Measurements from ENCODE around the gene MDM2. TPM values are rescaled to one million over a fixed set of nuclear protein-coding genes. Genes with fewer than 3 reads are reported as not detected.

The MDM2 gene
- polyA plus RNA-seq, 4 donors = 49.3 to 77.0 (median 62.5) TPM

DNA sequence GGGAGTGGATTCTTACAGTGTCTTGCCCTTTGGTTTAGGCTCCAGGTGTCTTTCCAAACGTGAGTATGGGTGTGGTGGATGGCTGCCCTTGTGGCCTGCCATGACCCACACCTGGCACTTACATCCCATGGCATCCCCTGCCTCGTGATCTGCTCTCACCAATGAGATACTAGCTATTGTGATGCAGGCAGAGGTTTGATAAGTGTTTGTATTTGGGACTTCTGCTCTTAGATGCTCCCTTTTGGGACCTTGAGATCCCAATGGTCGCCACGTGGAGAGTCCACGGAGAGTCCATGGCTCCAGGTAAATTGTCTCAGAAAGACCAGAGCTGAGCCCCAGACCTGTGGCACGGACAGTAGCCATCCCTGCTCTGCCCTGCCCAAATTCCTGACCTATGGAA is 62.5 kb downstream of the MDM2 start:
- no peak for DNase-seq (ENCODE audit: low read depth in 4 of 4, low spot score in 3 of 4)

DNA sequence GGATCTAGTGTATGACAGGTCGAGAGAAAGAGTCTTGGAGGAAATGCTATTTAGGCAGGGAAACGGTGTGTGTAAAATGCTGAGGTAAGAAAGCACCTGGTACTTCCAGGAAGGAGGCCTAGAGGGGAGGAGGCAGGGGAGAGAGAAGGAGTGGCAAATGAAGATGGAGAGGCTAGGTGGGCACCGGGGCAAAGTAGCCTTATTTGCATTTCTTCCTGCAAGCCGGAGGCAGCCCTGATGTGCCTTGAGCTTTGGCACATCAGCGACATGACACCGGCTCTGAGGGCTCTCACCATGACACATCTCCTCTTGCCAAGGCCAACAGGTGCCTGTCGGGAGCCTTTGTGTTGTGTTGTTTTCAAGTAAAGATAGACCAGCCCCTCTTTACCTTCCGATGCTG is 63.4 kb downstream of the MDM2 start:
- no peak for DNase-seq (ENCODE audit: low read depth in 4 of 4, low spot score in 3 of 4)

DNA sequence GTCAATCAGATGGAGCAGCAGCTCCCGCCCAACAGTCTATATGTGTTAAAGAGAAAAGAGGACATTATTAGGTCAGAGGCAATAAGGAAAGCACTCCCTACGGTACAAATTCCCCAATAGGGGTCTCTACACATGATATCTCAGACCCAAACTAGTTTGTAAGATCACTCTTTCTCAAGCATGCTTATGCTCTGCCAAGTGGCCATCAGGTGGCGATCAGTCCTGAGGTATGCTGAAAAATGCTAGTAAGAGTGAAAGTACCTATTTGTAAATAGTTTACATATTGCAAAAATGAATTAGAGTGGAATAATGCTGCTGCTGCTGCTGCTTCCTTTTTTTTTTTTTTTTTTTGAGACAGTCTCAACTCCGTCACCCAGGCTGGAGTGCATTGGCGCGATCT is 63.9 kb downstream of the MDM2 start:
- DNase-seq (ENCODE audit: low read depth in 4 of 4, low spot score in 3 of 4) = peak in 1 of 4 donors; percentile 3

DNA sequence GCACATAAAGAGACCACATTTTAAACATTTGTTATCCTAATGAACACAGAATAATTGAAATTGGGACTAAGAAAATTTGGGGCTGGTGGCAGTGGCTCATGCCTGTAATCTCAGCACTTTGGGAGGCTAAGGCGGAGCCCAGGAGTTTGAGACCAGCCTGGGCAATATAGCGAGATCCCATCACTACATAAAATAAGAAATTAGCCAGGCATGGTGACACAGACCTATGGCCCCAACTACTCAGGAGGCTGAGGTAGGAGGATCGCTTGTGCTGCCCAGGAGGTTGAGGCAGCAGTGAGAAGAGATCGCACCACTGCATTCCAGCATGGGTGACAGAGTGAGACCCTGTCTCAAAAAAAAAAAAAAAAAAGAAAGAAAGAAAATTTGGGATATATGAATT is 65.3 kb downstream of the MDM2 start:
- no peak for DNase-seq (ENCODE audit: low read depth in 4 of 4, low spot score in 3 of 4)

DNA sequence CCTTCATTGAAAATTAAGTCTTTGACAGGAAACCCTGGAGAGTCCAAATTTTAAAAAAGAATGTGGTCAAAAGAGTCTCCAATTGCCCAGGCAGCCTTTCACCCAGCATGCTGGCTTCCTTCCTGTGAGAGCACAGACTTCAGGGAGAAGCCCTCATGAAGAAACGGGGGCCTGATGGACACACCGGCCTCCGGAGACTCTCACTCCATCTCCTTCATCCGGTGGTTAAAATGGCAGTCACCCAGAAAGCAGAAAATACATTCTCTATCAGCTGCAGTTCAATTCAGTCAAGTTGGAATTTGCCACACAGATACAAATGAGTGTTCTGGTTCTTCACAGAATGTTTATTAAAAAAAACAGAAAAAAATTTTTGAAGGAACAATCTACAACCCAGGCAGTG is 68.5 kb downstream of the MDM2 start:
- DNase-seq (ENCODE audit: low read depth in 4 of 4, low spot score in 3 of 4) = no peak

DNA sequence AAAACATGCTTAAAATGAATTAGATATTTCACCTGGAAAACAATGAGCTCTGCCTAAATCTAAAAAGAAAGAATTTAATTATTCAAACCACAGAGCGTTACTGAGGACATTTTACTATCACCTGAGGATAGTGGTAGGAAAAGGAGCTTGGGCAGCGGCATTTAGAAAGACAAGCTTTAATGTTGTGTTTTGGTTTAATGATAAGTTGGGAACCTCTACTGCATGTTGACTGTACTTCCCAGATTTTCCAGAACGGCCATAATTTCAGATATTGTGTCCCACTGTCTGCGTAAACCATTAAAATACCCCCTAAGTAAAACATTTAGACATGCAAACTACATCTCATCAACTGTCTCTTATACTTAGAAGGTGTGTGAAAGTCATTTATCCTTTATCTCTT is 69.6 kb downstream of the MDM2 start:
- no peak for DNase-seq (ENCODE audit: low read depth in 4 of 4, low spot score in 3 of 4)

DNA sequence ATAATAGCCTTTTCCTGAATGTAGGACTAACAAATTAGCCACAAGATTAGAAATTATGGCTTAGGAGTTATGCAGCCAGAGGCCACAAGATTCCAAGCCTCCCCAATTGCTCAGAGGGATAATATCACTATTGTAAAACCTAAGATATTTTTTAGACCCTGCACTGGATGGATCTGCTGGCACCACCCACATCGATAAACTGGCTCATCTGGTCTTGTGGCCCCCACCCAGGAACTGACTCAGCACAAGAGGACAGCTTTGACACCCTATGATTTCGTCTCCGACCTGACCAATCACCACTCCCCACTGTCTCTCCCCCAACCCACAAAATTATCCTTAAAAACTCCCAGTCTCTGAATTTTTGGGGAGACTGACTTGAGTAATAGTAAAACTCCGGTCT is 70.3 kb downstream of the MDM2 start:
- DNase-seq (ENCODE audit: low read depth in 4 of 4, low spot score in 3 of 4) = no peak

DNA sequence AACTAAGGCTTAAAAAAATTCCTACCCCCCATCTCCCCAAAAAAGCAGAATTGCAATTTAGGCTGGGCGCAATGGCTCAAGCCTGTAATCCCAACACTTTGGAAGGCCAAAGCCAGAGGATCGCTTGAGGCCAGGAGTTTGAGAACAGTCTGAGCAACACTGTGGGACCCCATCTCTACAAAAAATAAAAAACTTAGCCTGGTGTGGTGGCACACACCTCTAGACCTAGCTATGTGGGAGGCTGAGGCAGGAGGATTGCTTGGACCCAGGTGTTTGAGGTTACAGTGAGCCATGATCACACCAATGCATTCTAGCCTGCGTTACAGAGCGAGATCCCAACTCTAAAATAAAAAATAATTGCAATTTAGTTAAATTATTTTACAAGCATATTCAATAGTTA is 70.9 kb downstream of the MDM2 start:
- DNase-seq (ENCODE audit: low read depth in 4 of 4, low spot score in 3 of 4) = no peak

DNA sequence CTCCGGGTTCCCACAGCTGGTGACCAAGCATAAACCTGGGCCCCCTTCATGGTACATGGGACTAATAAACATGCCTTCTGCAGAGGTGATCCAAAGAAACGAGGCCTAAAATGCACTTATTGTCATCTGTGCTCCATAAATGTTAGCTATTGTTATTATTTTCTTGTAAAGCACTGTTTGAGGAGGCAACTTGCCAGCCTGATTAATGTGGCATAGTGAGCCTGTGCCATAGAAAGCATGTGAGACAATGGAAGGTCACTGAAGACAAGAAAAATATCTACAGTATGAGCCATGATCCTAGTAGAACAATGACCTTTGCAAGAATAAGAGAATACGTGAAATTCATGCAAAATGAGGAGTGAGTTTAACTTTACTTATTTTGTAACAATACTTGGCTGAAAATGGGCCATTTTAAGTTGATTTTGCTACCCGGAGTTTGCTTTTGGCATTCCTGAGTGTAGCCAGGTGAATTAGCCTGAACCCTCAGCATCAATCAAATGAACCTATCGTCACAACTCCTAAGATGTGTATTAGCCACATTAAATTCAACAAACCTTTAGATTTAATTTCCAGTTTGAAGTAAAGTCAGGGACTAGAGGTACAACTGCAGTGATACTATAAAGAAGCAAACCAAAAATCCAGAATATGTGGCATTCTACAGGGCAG is 72.8 kb downstream of the MDM2 start:
- no peak for DNase-seq (ENCODE audit: low read depth in 4 of 4, low spot score in 3 of 4)

DNA sequence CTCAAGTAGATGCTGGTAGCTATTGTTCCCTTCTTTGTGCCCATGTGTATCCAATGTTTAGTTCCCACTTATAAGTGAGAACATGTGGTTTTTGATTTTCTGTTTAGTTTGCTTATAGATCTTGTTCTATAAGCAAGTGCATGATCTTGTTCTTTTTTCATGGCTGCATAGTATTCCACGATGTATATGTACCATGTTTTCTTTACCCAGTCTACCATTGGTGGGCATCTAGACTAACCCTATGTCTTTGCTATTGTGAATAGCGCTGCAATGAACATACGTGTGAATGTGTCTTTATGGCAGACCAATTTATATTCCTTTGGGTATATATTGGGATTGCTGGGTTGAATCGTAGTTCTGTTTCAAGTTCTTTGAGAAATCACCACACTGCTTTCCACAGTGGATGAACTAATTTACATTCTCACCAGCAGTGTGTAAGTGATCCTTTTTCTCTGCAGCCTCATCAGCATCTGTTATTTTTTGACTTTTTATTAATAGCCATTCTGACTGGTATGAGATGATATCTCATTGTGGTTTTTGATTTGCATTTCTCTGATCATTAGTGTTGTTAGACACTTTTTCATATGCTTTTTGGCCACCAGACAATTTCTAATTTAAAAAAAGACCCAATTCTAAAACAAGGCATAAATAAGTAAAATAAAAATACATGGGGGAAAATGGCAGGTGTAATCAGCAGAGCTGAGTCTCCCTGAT is 74.4 kb downstream of the MDM2 start:
- DNase-seq (ENCODE audit: low read depth in 4 of 4, low spot score in 3 of 4) = no peak

DNA sequence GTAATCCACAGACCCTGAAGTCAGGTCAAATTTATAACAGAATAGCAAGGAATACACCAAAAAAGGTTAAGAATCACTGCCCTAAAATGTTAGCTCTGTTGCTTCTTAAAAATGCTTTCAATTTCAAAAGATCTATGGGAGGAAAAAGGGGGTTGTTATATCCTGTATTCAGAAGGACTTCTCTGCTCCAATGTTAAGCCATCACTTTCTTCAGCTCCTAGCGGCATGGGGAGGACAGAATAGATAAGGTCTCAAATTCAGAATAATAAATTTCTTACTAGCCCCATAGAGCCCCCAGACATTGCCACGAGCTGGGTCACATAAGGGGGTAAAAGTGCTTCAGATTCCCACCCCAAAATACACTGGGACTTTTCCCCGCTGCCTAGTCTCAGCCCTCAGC is 75.2 kb downstream of the MDM2 start:
- no peak for DNase-seq (ENCODE audit: low read depth in 4 of 4, low spot score in 3 of 4)

DNA sequence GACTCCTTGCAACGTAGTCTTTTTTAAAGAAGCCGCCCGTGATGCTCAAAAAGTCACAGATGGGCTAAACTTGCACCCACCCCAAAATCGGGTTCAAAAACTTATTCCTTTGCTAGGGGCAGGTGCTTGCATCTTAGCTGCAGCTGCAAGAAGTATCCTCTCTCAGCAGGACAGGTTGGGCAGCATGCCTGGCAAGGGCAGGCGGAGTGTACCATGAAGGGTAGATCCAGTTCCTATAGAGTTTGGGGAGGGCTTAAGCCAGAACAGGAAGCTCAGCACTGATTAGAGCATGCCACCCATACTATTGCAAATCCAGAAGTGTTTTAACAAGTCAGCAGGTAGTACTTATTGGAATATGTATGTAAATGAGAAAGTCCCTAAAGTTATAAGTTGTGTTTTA is 76.3 kb downstream of the MDM2 start:
- DNase-seq (ENCODE audit: low read depth in 4 of 4, low spot score in 3 of 4) = no peak

DNA sequence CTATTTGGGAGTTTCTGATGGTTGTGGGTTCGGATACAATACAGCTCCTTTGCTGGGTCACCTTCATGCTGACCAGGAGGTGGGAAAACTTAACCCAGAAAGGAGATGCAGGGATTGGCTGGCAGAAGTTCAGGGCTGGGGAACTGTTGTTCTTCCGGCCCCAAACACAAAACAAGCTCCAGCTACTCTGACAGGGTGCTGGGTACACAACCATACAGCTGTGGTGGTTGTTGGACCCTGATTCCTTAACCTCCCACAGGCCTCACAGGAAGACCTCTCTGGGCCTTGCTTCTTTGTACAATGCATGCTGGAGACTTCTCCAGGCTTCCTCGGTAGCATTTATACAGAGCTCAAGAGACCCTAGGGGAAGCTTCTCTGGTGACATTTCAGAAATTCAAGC is 77.4 kb downstream of the MDM2 start:
- no peak for DNase-seq (ENCODE audit: low read depth in 4 of 4, low spot score in 3 of 4)

DNA sequence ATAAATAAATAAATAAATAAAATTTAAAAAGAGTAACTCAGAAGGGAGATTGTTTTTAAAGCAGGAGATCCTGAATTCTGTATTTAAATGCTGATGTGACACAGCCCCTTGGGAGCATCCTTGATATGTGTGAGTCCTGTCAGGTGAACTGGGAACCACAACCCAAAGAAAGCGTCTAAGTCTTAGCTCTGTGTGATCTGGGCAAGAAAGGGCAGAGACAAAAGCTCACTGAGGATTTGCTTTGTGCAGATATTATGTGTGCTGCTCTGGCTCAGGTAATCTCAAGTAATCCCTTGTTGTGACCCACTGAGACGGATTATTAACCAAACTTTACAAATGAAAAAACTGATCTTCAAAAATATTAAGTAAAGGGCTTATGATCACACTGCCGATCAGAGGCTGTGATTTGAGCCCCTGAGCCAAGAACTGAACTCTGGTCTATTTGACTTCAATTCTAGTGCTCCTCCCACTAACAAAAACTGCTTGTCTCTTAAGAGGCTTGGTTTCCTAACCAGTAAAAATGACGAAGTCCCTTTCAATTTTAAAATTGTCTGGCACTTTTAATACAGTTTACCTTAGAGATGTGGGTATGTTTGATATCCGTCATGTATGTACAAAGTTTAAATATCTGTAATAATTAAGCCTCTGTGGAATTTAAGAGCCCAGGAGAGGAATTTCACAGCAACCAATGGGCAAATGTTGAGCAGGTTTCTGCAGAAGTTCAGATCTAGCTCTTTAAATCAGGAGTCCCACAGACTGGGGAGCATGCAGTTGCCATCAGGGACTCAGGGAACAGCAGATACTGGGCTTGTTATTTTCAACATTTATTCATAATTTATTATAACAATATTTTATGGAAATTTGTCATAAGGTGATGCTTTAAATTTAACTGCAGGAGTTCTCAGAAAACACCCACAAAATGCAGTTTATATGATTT is 78.9 kb downstream of the MDM2 start:
- DNase-seq (ENCODE audit: low read depth in 4 of 4, low spot score in 3 of 4) = no peak

DNA sequence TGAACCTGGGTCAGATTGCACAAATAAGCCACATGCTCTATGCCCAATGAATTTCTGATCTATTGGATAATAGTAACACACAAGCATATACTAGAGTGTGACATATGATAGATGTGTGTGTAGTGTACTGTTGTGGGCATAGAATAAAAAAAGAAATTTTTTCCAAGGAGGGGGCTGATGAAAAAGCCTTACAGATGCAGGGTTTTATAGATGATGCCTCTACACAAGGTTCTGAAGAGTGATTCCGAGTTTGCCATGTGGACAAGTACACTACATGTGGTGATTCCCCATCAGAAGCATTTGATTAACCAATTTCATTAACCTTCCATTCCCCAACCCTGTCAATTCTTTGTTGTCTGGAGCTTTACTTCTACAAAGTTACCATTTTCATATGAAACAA is 79.7 kb downstream of the MDM2 start:
- no peak for DNase-seq (ENCODE audit: low read depth in 4 of 4, low spot score in 3 of 4)

DNA sequence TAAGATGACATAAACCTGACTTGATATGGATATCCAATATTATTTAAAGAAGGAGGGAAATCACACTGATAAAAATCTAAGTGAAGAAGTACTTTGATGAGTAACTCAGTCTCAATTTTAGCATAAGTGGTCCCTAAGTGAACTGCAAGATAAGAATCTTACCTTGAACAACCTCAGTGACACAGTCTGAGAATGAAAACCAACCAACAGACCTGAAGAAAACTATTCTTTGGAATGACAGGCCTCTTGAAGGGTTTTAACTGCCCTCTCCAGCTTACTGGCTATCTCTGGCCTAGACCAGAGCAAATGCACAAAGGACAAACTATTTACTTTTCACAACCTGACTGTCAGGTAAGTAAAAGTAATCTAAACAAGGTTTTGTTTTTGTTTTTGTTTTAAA is 80.3 kb downstream of the MDM2 start:
- no peak for DNase-seq (ENCODE audit: low read depth in 4 of 4, low spot score in 3 of 4)

DNA sequence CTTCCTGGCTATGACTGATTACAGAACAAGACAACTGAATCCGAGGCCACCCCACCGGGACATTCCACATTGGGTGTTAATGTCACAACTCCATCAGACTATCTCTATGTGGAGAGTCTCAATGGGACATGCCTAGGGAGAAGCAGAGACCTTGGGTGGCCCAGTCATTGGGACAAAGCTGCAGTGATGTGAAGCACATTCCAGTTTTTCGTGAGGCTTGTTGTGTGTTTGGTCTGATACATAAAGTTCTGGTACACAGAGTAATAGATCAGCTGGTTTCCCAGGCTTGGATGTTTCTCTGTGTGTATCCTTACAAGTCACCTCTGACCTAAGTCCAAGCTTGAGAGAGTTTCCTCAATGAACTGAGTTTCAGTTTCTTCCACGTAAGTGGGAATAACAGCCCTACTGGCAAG is 82.7 kb downstream of the MDM2 start:
- DNase-seq (ENCODE audit: low read depth in 4 of 4, low spot score in 3 of 4) = no peak

DNA sequence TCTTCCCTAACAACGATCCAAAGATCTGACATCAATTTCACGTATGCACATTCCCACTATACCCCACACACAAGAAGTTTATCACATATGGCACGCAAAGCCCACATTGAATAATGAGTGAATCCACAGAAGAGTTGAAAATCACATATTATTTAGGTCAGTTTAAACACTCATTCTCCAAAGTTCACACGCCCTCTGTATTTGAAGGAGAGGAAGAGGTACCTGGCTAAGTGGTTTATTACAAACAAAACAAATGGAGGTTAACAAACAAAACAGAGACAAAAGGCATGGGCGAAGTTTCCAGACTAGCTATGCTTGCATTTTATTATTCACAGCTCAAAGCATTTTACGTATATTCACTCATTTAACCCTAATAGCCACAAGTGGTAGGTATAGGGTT is 83.2 kb downstream of the MDM2 start:
- DNase-seq (ENCODE audit: low read depth in 4 of 4, low spot score in 3 of 4) = no peak

DNA sequence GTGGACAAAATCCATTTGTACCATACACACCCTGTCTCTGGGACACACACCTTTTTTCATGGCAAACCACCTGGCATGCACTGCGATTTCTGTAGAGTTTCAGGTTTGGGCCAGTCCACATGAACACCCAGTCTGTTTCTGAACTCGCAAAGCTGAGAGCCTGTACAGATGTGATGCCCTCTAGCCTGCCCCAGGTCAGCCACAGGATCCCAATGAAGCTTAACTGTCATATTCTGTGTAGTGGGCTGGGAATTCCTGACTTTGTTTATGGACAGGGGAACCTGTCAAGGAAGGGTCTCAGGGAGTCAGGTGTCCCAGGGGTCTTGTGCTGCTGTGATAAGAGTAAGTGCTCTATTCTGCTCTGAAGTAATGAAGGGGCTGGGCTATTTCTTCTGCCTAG is 85.2 kb downstream of the MDM2 start:
- no peak for DNase-seq (ENCODE audit: low read depth in 4 of 4, low spot score in 3 of 4)

DNA sequence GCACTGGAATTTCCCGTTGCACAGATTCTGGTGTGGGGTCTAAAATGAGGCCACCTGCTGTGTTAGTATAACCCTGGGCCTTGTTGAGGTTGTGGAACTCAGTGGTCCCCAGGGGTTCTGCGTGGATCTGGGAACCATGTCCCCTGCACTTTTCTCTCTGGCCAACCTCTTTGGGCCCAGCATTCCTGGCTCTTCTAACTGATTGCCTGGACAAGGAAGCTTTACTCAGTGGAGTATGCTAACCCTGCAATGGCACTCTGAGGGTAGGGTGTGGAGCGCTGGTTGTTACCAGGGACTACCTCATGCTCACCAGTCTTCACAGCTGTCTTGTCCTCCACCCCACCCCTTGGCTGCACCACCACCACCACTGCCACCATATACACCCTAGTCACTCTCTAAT is 85.8 kb downstream of the MDM2 start:
- no peak for DNase-seq (ENCODE audit: low read depth in 4 of 4, low spot score in 3 of 4)

DNA sequence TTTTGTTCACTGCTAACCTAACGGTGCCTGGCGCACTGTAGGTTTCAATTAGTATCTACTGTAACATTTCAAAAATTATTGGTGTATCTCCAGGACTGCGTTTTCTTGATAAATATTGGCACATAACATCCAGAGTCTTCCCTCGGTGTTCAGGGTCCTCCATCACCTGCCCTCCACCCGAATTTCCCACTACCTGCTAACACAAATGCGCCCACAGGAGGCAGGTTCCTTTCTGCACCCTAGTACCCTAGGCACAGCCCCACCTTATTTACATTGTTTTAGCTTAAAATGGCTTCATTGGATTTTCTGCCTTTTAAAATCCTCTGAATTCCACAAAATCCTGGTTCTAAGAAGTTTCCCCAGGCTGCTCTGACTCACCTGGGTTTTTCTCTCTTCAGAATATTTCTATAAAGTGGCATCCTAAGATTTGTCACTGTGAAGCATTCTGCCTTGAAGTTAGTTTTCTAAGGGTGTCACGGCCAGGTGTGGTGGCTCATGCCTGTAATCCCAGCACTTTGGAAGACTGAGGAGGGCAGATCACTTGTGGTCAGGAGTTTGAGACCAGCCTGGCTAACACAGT is 86.4 kb downstream of the MDM2 start:
- no peak for DNase-seq (ENCODE audit: low read depth in 4 of 4, low spot score in 3 of 4)
